HepG2 (cell line): ENCODE measurements around the gene NAV2. TPM values are rescaled to one million over a fixed set of nuclear protein-coding genes. Genes with fewer than 3 reads are reported as not detected.

ENCODE experiments used
- ATAC-seq: fragments of 200-7000 bp; cut with Tn5 transposase; 3 replicates; pipeline ENCODE4 v1.9.1; 2020; ENCODE audit warnings: mild to moderate bottlenecking, moderate library complexity
- BruUV-seq: library from RNA; stranded (reverse); fragments of 400-500 nt; replicated peaks from 2 replicates; lab custom pipeline; 2021; lab: Mats Ljungman, UMichigan
- CTCF ChIA-PET: fragments of 300-600 bp; formaldehyde crosslinking; extraction: SDS; loops from one replicate; lab custom pipeline; 2021; ENCODE audit warnings: low total read pairs, inconsistent platforms, low intra/inter-chr PET ratio; lab: Yijun Ruan, JAX
- POLR2A ChIA-PET: fragments of 350-600 bp; sonication (Branson Sonifier 250); formaldehyde crosslinking; loops from one replicate; lab custom pipeline; 2020; ENCODE audit warnings: antibody characterized with exemption, inconsistent platforms; lab: Yijun Ruan, JAX
- DNase-seq: peaks from one replicate; pipeline ENCODE4 v3.0.0-alpha.2; 2015; ENCODE audit warnings: low spot score
- FAIRE-seq: peaks from 3 replicates; lab custom pipeline; 2011; peaks lifted over from hg19 to GRCh38; lab: Jason Lieb, UNC
- H2AFZ ChIP-seq: one replicate; pipeline ENCODE4 v1.6.1; 2011; ENCODE audit warnings: low read length, inconsistent platforms
- H3K27ac ChIP-seq: fragments of 300-600 bp; 3 replicates; pipeline ENCODE4 v1.8.0; 2011; ENCODE audit warnings: mixed run types, mild to moderate bottlenecking, mixed read lengths, low read length, inconsistent platforms; ENCODE audit not compliant: insufficient read depth; ENCODE audit errors: extremely low read length
- H3K27me3 ChIP-seq, 2 experiments: fragments of 200-600 bp in 1 of 2; 2 replicates in 1 of 2; 3 replicates in 1 of 2; pipeline versions ENCODE4 v1.6.0 to v1.8.0; 2011; ENCODE audit warnings: low read length in 2 of 2, mild to moderate bottlenecking in 2 of 2, moderate library complexity in 2 of 2, inconsistent platforms in 1 of 2; ENCODE audit not compliant: insufficient read depth in 2 of 2, control insufficient read depth in 1 of 2
- H3K36me3 ChIP-seq, 2 experiments: fragments of 200-600 bp in 1 of 2; replicated peaks in 1 of 2; 2 replicates in 1 of 2; 3 replicates in 1 of 2; pipeline versions ENCODE4 v1.5.1 to v1.8.0; 2011; ENCODE audit warnings: low read length in 2 of 2, inconsistent platforms in 1 of 2; ENCODE audit not compliant: insufficient read depth in 2 of 2, control insufficient read depth in 1 of 2
- H3K4me1 ChIP-seq: 2 replicates; pipeline ENCODE4 v1.5.1; 2012; ENCODE audit warnings: low read length, inconsistent platforms; ENCODE audit not compliant: insufficient read depth
- H3K4me2 ChIP-seq: 2 replicates; pipeline ENCODE4 v1.6.0; 2011; ENCODE audit warnings: low read depth, low read length, inconsistent platforms
- H3K4me3 ChIP-seq, 3 experiments: fragments of 200-600 bp in 1 of 3; sonication (generic), shearing (Covaris generic) in 1 of 3; replicated peaks in 1 of 3; 2 replicates each; pipeline ENCODE4 v1.5.1; 2011 to 2016; ENCODE audit warnings: low read length in 3 of 3, inconsistent platforms in 2 of 3, low read depth in 2 of 3, mild to moderate bottlenecking in 2 of 3, control low read depth in 1 of 3, mixed read lengths in 1 of 3; ENCODE audit not compliant: insufficient read depth in 1 of 3
- H3K79me2 ChIP-seq: one replicate; pipeline ENCODE4 v1.6.1; 2011; ENCODE audit warnings: low read length, inconsistent platforms; ENCODE audit not compliant: insufficient read depth
- H3K9ac ChIP-seq: 2 replicates; pipeline ENCODE4 v1.6.0; 2011; ENCODE audit warnings: mild to moderate bottlenecking, low read depth, low read length, inconsistent platforms; ENCODE audit not compliant: insufficient read depth
- H3K9me3 ChIP-seq: 2 replicates; pipeline ENCODE4 v1.5.1; 2012; ENCODE audit warnings: mild to moderate bottlenecking, low read length
- H4K20me1 ChIP-seq: 2 replicates; pipeline ENCODE4 v1.6.0; 2011; ENCODE audit warnings: inconsistent platforms, mild to moderate bottlenecking, low read length, moderate library complexity; ENCODE audit not compliant: insufficient read depth
- HNF4A ChIP-seq: sonication (generic); formaldehyde crosslinking; IDR thresholded peaks from 2 replicates; pipeline ENCODE4 v1.4.0; 2020; ENCODE audit warnings: missing genetic modification reagents
- ONECUT2 ChIP-seq: sonication (generic); formaldehyde crosslinking; IDR thresholded peaks from 2 replicates; pipeline ENCODE4 v1.4.0; 2020; ENCODE audit warnings: missing genetic modification reagents
- PATZ1 ChIP-seq: sonication (generic); formaldehyde crosslinking; IDR thresholded peaks from 2 replicates; pipeline ENCODE4 v1.4.0; 2020; ENCODE audit warnings: missing genetic modification reagents
- SIX1 ChIP-seq: sonication (generic); formaldehyde crosslinking; IDR thresholded peaks from 2 replicates; pipeline ENCODE4 v1.4.0; 2020; ENCODE audit warnings: missing genetic modification reagents, borderline replicate concordance
- SIX4 ChIP-seq: sonication (generic); formaldehyde crosslinking; IDR thresholded peaks from 2 replicates; pipeline ENCODE4 v1.4.0; 2020; ENCODE audit warnings: missing genetic modification reagents
- TFAP4 ChIP-seq: sonication (generic); IDR thresholded peaks from 2 replicates; pipeline ENCODE4 v1.6.1; 2016; ENCODE audit warnings: low read depth, borderline replicate concordance
- ZBED4 ChIP-seq: sonication (generic); formaldehyde crosslinking; IDR thresholded peaks from 2 replicates; pipeline ENCODE4 v1.4.0; 2020; ENCODE audit warnings: missing genetic modification reagents, borderline replicate concordance
- ZNF326 ChIP-seq: sonication (generic); formaldehyde crosslinking; IDR thresholded peaks from 2 replicates; pipeline ENCODE4 v1.4.0; 2020; ENCODE audit warnings: missing genetic modification reagents, borderline replicate concordance
- WGBS: methylation state at CpG from one replicate; pipeline ENCODE4 v1.1.6; 2017; ENCODE audit warnings: low lambda C conversion rate; 5-methylcytosine and 5-hydroxymethylcytosine counted together
- in situ Hi-C: cut with HindIII; loops from 2 replicates; pipeline ENCODE4 v1.10.0; 2017; ENCODE audit warnings: low pct_unique_long_range_greater_than_20kb; ENCODE audit not compliant: extremely low pct_ligation_motif_present
- intact Hi-C: fragments of 100-400 bp; cut with micrococcal nuclease; formaldehyde crosslinking; loops from one replicate; pipeline ENCODE4 v1.10.0; 2022; ENCODE audit not compliant: unreplicated experiment
- polyA plus RNA-seq, 8 experiments: library from polyadenylated mRNA; depleted of rRNA in 3 of 8; stranded (reverse) in 7 of 8; unstranded in 1 of 8; fragments of >200 nt; fragmentation: Illumina TruSeq in 4 of 8; extraction: Trizol in 4 of 8; gene quantifications; 2 replicates each; pipeline versions ENCODE4 v1.2.1 to v1.2.3, GENCODE V29; 2011 to 2016; ENCODE audit warnings: low read depth in 4 of 8, missing spikeins in 1 of 8, mixed read lengths in 1 of 8; ENCODE audit not compliant: insufficient read depth in 1 of 8
- total RNA-seq, 5 experiments: library from RNA; depleted of rRNA; stranded (reverse); fragments of >200 nt; fragmentation: Illumina TruSeq; extraction: Trizol; gene quantifications; 2 replicates each; pipeline ENCODE4 v1.2.3, GENCODE V29; 2016; ENCODE audit warnings: low read depth in 1 of 5
- TF ChIP-seq, protein P1 (sequence below): sonication (generic); formaldehyde crosslinking; IDR thresholded peaks from 2 replicates; pipeline ENCODE4 v1.5.1; 2020; ENCODE audit warnings: mild to moderate bottlenecking, missing genetic modification reagents, moderate library complexity
- TF ChIP-seq, protein P2 (sequence below): sonication (generic); formaldehyde crosslinking; IDR thresholded peaks from 2 replicates; pipeline ENCODE4 v1.4.0; 2020; ENCODE audit warnings: missing genetic modification reagents

NAV2 gene
- total and polyA plus RNA-seq, 2 of the 13 experiments (the other 11 are each of a cell fraction or from before 2014, with no cell fraction given), result 9.3 to 34.6 TPM

DNA sequence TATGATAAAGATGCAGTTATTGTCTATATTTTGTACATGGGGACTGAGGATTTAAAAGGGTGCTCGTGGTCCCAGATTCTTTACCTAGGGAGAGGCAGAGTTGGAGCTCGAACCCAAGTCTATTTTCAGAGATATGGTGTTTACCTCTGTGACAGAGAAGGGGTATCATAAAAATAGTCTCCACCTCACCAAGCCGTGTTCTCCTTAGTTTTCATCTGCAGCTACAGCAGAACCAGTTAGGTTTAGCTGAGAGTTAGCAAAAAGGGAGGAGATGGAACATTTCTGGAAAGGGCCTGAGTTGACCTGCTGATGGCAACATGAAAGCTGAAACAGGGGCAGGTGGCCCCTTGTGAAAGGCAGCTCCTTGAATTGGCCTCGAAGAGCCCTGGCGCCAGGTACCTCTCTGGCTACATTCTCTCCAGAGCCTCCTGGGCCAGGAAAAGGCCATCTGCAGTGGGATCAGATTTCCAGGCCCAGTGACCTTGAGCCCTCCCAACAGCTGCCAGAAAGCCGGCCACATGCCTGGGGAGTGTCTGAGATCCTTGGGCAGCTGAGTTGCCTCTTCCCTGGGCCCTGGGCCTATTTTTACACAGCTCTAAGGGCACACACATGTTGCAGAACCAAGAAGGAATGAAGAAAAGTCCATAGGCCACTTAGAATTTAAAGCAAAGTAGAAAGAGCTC is 136.6 kb downstream of the NAV2 start:
- intact Hi-C loops (no loop called here), in situ Hi-C loops (no loop called here)
- no peak overlapping the region for H2AFZ ChIP-seq
- H4K20me1 ChIP-seq, result no peaks in the 10 kb centered on the region
- ChIA-PET CTCF (no interaction called here), POLR2A (no interaction called here)
- no peak overlapping the region for H3K4me2 ChIP-seq
- H3K36me3 ChIP-seq, result no peaks in the 10 kb centered on the region
- no TSS peak for BruUV-seq
- H3K79me2 ChIP-seq, result no peaks in the 10 kb centered on the region
- H3K27me3 ChIP-seq, result peaks cover 2 to 11% of the 10 kb centered on the region in 2 experiments; a peak in 1 of 5 replicates
- H3K4me3 ChIP-seq, result no peak overlapping the region
- ATAC-seq (peak; percentile 90), FAIRE-seq (no peak), DNase-seq (no peak)
- no peak overlapping the region for H3K27ac ChIP-seq
- H3K9me3 ChIP-seq, result no peaks in the 10 kb centered on the region
- WGBS, result 0% methylated on average over 4 of the region's 6 CpGs
- TF ChIP-seq HNF4A (CRISPR knock-in tag) (0 out of 2 replicates have a peak, but pooled peaks have one; percentile 18), TFAP4 (peak; percentile 24; the same call in 1 of the 2 replicates), SIX1 (CRISPR knock-in tag) (peak; percentile 85; the same call in 1 of the 2 replicates), PATZ1 (0 out of 2 replicates have a peak, but pooled peaks have one; percentile 5), ZNF326 (no peak), ZBED4 (CRISPR knock-in tag) (peak; percentile 61; the same call in 1 of the 2 replicates), SIX4 (CRISPR knock-in tag) (peak; percentile 89), ONECUT2 (no peak)
- TF ChIP-seq, protein P1, sequence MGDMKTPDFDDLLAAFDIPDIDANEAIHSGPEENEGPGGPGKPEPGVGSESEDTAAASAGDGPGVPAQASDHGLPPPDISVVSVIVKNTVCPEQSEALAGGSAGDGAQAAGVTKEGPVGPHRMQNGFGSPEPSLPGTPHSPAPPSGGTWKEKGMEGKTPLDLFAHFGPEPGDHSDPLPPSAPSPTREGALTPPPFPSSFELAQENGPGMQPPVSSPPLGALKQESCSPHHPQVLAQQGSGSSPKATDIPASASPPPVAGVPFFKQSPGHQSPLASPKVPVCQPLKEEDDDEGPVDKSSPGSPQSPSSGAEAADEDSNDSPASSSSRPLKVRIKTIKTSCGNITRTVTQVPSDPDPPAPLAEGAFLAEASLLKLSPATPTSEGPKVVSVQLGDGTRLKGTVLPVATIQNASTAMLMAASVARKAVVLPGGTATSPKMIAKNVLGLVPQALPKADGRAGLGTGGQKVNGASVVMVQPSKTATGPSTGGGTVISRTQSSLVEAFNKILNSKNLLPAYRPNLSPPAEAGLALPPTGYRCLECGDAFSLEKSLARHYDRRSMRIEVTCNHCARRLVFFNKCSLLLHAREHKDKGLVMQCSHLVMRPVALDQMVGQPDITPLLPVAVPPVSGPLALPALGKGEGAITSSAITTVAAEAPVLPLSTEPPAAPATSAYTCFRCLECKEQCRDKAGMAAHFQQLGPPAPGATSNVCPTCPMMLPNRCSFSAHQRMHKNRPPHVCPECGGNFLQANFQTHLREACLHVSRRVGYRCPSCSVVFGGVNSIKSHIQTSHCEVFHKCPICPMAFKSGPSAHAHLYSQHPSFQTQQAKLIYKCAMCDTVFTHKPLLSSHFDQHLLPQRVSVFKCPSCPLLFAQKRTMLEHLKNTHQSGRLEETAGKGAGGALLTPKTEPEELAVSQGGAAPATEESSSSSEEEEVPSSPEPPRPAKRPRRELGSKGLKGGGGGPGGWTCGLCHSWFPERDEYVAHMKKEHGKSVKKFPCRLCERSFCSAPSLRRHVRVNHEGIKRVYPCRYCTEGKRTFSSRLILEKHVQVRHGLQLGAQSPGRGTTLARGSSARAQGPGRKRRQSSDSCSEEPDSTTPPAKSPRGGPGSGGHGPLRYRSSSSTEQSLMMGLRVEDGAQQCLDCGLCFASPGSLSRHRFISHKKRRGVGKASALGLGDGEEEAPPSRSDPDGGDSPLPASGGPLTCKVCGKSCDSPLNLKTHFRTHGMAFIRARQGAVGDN, result peak; percentile 27
- TF ChIP-seq, protein P2, sequence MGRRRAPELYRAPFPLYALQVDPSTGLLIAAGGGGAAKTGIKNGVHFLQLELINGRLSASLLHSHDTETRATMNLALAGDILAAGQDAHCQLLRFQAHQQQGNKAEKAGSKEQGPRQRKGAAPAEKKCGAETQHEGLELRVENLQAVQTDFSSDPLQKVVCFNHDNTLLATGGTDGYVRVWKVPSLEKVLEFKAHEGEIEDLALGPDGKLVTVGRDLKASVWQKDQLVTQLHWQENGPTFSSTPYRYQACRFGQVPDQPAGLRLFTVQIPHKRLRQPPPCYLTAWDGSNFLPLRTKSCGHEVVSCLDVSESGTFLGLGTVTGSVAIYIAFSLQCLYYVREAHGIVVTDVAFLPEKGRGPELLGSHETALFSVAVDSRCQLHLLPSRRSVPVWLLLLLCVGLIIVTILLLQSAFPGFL (CRISPR knock-in tag), result no peak
- peaks cover 19% of the 10 kb centered on the region for H3K4me1 ChIP-seq
- no peak overlapping the region for H3K9ac ChIP-seq
